HG03558 (cell line): Measurements from ENCODE around the gene SYF2.
A peak's percentile ranks its signal among the peaks of the same experiment; 100 is the strongest.
"Not testable (repeated sequence)": the region's sequence is repeated elsewhere in the genome, so short reads cannot be mapped to it uniquely, and the experiment has no call there.

Experiments
- ATAC-seq: cut with Tn5 transposase; IDR thresholded peaks from one replicate; pipeline ENCODE4 v1.9.1; 2021; ENCODE audit warnings: moderate number of reproducible peaks; ENCODE audit not compliant: unreplicated experiment; ENCODE audit errors: extremely low read depth

The SYF2 gene

GRCh38 chr1:25247024-25247828 lies 14.9 kb upstream of the SYF2 start, which contains the start of gene RSRP1:
RSRP1 (minus strand) TSS chr1:25247454; CDS start chr1:25246963, 491 bp downstream.
- ATAC-seq, result peak; percentile 53

GRCh38 chr1:25246600-25247023 lies 14.3 kb upstream of the SYF2 start:
- ATAC-seq, result no peak

- ATAC-seq, result no peak
Observed at GRCh38 chr1:25245809-25246599, 13.7 kb upstream of the SYF2 start.

DNA sequence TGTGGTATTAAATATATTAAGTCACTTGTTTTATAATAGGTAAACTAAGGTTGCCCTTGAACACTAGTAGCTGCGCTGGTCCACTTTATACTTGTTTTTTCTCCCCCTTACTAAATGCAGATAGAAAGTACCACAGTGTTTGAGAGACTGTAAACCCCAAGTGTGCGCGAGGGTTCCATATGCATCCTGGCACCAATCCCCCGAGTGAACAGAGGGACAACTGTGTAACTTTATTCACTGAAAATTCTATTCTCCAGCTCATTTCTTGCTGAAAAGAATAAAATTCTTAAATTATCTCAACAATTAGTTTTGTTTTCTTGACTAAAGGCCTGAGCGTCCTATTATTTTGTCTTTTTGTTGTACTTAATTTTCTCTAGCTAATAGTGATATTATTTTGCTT lies 13.1 kb upstream of the SYF2 start:
- no peak for ATAC-seq

DNA sequence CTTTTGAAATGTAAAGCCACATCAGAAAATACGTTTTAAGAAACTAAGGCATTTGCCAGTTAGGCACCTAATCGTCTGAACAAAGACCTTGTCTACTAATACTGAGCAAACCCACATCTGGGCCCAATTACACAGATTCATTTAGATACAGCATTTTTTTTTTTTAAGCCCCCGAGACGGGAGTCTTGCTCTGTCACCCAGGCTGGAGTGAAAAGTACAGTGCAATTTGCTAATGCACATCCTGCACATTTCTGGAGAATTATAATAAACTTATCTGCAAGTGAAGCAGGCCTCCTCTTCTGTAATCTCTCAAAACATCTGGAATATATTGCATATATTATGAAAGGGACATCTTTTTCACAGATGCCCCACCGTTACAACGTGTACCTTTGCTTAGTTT lies 11.6 kb upstream of the SYF2 start:
- no peak for ATAC-seq

GRCh38 chr1:25239681-25240541 lies 7.6 kb upstream of the SYF2 start:
- ATAC-seq, result peak; percentile 47

DNA sequence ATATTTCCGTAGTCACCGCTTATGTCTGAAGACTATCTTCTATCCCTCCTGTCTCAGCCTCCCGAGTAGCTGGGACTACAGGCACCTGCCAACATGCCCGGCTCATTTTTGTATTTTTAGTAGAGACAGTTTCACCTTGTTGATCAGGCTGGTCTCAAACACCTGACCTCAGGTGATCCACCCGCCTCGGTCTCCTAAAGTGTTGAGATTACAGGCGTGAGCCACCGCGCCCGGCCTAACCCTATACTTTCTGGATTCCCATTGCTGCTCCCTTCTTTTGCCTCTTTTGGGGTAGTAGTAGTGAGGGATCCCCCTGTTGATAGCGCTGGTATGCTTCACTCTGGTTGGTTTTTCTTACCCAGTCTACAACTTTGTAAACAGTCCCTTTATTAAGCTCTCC lies 5.7 kb upstream of the SYF2 start:
- no peak for ATAC-seq

- ATAC-seq, result not testable (repeated sequence)
Observed at GRCh38 chr1:25236261-25236660, 4.0 kb upstream of the SYF2 start.

DNA sequence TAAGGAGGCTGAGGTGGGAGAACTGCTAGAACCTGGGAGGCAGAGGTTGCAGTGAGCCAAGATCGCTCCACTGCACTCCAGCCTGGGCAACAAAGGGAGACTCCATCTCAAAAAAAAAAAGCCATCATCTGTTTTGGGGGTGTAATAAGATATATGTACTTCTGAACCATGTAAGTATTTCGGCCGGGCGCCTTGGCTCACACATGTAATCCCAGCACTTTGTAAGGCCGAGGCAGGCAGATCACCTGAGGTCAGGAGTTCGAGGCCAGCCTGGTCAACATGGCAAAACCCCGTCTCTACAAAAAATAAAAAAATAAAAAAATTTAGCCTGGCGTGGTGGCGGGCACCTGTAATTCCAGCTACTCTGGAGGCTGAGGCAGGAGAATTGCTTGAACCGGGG lies 3.1 kb upstream of the SYF2 start:
- ATAC-seq, result not testable (repeated sequence)

DNA sequence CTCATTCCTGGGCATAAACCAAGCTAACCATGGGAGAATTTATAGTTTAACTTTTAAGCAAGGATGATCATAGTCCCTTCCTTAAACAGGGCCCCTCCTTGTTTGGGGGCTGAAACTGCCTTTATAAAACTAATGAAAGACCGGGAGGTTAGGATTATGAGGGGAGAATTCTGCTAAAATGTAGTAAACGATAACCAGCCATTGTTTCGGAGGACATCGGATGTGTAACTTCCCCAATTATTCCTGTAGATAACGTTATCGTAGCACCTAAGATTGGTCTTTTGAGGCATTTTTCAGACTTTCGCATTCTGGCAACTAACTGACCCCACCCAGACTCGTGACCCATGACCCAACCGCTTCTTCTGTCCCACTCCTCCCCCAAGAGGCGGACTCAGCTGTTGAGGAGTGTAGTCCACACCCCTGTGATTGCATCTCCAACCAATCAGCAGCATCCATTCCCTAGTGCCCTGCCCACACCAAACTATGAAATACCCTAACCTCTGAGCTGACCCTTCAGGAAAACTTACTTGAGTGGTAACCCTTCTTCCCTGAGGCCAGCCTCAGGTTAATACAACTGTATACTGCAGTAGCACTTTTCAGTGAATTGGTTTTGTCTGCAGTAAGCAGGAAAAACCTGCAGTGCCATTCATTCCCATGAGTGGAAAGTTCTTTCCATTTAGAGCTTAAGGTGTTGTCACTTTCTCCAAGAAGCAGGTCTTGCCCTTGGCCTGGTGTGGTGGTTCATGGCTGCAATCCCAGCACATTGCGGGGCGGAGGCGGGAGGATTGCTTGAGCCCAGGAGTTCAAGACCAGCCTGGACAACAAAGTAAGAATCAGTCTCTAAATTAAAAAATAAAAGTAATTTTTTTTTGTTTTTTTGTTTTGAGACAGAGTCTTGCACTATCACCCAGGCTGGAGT lies 823 bp upstream of the SYF2 start:
- ATAC-seq, result peak; percentile 37

GRCh38 chr1:25223471-25223870 lies 8.8 kb downstream of the SYF2 start:
- ATAC-seq, result no peak

DNA sequence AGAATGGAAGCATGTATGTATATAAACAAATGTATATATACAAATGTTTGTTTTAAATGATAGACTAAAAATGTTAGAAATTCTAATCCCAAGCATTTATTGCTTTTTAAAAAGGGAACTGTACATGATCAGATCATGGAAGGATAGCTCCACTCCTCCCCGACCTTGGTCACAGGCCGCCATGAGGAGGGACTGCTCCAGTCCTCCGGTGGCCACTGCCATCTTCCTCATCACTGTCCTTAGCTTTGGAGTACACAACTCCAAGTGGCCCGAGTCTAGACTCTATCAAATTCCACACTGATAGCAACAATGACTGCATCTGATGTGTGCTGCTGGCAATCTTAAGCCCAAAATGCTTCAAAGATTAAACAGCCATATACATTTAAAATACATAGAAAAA lies 9.7 kb downstream of the SYF2 start:
- no peak for ATAC-seq

GRCh38 chr1:25220666-25221065 lies 11.6 kb downstream of the SYF2 start:
- ATAC-seq, result no peak

DNA sequence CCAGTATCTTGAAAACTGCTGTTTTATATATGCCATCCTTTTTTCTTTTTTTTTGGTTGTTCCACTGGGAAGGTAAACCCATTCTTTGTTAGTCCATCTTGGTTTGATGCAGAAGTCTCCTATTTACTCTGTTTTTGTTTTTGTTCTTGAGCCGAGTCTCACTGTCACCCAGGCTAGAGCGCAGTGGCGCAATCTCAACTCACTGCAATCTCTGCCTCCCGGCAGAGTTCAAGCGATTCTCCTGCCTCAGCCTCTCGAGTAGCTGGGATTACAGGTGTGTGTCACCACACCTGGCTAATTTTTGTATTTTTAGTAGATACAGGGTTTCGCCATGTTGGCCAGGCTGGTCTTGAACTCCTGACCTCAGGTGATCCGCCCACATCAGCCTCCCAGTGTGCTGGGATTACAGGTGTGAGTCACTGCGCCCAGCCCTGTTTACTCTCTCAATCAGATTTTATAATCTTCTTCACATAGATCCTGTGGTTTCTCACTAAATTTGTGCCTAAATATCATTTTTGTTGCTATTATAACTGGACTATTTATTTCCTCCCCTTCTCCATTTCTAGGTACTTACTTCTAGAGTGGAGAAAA lies 12.5 kb downstream of the SYF2 start:
- no peak for ATAC-seq

GRCh38 chr1:25217598-25218232 lies 14.6 kb downstream of the SYF2 start:
- no peak for ATAC-seq

GRCh38 chr1:25217015-25217414 lies 15.3 kb downstream of the SYF2 start:
- ATAC-seq, result no peak

DNA sequence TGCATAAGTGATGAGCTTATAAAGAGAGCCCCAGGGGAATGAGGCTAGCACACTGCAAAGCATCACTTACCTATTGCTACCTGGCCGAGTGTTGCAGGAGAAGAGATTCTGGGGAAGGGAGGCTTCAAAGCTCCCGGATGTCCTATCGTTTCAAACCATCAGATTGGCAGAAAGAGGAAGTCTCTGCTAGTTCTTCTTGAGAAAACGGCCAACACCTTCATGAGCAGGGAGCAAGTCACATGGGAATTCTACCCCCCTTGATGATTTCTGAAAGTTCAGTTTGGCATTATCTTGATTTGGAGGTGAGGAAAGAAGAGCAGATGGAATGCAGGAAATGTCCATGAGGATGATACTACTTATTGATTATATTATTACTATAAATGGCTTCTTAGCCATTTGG lies 16.2 kb downstream of the SYF2 start:
- ATAC-seq, result no peak

- no peak for ATAC-seq
Observed at GRCh38 chr1:25212725-25213124, 19.6 kb downstream of the SYF2 start.

GRCh38 chr1:25210728-25211127 lies 21.6 kb downstream of the SYF2 start:
- ATAC-seq, result no peak
